SH-SY5Y (cell line): Measurements from ENCODE around the gene YEATS2.
A peak's percentile ranks its signal among the peaks of the same experiment; 100 is the strongest.

Experiments
- GATA2 ChIP-seq: IDR thresholded peaks from 2 replicates; pipeline ENCODE4 v1.6.1; 2011; ENCODE audit warnings: mild to moderate bottlenecking, low read depth, low read length
- GATA3 ChIP-seq: IDR thresholded peaks from 2 replicates; pipeline ENCODE4 v1.6.1; 2011; ENCODE audit warnings: low read depth, mild to moderate bottlenecking, low read length, moderate library complexity

YEATS2 gene

GRCh38 chr3:183827809-183828537, 130.4 kb downstream of the YEATS2 start:
- TF ChIP-seq GATA3 (no peak; the same call in 1 of the 2 replicates), GATA2 (peak; percentile 87)

DNA sequence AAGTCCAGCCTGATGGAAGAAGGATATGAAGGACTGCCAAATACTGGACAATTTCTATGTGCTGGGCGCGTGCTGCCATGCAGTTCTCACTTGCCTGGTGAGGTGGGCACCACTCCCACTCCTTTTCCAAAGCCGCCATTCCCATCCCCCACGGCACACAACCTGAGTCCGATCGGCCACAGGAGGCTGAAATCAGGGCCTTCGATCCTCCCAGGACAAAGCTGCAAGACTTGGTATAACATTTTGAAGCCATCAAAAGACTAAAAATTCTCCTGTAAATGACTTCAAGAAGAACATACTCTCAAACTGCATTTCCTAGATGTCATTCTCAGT, 130.9 kb downstream of the YEATS2 start:
- TF ChIP-seq GATA3 (no peak), GATA2 (no peak)

GRCh38 chr3:183829466-183829865, 131.9 kb downstream of the YEATS2 start:
- TF ChIP-seq GATA2 (no peak), GATA3 (no peak)

GRCh38 chr3:183830187-183830586, 132.6 kb downstream of the YEATS2 start:
- TF ChIP-seq GATA2 (no peak), GATA3 (no peak)

DNA sequence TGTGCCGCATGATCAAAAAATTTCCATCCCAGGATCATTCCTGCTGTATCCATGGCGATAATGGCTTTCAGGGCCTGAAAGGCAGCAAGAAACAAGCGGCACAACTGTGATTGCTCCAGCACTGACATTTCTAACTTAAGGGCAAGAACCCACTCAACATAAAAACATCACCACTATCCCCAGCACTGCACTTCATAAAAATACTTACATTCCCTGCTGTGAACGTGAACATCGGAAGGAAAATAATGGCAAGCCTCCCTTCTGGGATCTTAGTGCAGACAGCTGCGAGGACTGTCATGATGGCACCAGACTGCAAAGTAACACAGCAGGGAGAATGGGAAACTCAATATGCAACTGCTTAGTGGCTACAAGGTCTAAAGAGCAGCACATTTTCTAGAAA, 135.9 kb downstream of the YEATS2 start:
- no peak for TF ChIP-seq GATA2
- no peak for TF ChIP-seq GATA3

GRCh38 chr3:183837390-183837789, 139.8 kb downstream of the YEATS2 start:
- TF ChIP-seq GATA3 (no peak), GATA2 (no peak)

DNA sequence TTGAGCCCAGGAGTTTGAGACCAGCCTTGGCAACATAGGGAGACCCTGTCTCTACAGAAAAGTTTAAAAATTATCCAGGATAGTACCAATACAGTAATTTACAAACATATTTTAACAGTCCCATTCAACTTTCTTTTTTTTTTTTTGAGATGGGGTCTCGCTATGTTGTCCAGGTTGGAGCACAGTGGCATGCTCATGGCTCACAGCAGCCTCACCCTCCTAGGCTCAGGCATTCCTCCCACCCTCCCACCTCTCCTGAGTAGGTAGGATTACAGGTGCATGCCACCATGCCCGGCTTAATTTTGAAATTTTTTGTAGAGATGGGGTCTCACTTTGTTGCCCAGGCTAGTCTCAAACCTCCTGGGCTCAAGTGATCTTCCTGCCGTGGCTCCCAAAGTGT, 140.3 kb downstream of the YEATS2 start:
- TF ChIP-seq GATA3 (no peak), GATA2 (no peak)

GRCh38 chr3:183839751-183840150, 142.2 kb downstream of the YEATS2 start:
- TF ChIP-seq GATA2, result no peak
- TF ChIP-seq GATA3, result no peak

DNA sequence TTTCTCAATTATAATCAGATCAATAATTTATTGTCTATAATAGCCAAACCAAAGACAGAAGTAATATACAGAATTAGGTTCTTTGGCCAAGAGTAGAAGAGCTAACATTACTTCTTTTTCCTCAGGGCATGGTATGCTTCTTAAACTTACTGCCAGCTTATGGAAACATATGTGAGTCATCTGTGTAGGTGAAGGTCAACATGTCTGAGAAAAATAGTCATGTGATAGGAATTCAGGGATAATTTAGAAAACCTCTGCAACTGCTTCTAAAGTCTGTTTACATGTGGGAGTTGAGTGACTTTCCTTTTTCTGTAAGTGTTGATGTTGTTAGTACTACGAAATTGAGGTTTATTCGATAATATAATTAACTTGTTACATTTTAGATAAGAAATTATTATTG, 147.0 kb downstream of the YEATS2 start:
- no peak for TF ChIP-seq GATA2
- TF ChIP-seq GATA3, result no peak

GRCh38 chr3:183845090-183845489, 147.5 kb downstream of the YEATS2 start:
- TF ChIP-seq GATA2 (no peak), GATA3 (no peak)

GRCh38 chr3:183845608-183846288, 148.2 kb downstream of the YEATS2 start:
- TF ChIP-seq GATA3 (no peak), GATA2 (no peak)

DNA sequence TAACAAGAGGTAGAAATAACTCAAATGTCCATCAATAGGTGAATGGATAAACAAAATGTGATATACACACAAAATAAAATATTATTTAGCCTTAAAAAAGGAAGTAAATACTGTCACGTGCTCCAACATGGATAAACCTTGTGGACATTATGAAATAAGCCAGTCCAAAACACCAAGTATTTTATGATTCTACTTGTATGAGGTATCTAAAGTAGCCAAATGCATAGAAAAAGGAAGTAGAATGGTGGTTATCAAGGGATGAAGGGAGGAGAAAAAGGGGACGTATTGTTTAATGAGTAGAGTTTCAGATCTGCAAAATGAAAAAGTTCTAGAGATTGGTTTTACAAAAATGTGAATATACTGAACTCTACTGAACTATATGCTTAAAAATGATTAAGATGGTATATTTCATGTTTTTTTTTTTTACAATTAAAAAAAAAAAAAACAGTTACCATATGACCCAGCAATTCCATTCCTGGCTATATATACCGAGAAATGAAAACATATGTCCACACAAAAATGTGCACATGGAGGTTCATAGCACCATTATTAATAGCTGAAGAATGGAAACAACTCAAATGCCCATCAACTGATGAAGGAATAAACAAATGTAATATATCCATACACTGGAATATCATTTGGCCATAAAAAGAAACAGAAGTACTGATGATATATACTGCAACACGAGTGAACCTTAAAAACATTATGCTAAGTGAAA, 156.9 kb downstream of the YEATS2 start:
- TF ChIP-seq GATA2 (no peak), GATA3 (no peak)

DNA sequence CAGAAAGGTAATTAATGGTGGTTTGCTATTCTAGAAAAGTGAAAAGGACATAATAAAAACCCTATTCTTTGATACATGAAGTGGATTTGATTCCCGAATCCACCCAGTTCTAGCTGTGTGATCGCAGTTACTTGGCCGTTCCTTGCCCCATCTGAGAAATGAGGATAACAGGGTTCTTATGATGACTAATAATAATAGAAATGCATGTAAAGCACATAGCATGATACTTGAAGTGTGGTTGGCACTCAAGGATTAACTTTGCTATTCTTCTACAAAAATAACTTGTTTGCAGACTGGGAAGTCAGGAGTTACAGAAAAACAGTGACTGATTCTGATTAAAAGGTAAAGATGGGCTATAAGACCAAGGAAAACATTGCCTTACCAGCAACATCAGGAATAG, 160.3 kb downstream of the YEATS2 start:
- TF ChIP-seq GATA2 (no peak), GATA3 (no peak)
